EL (cell line): ENCODE data around the gene IWS1.
A peak's percentile ranks its signal among the peaks of the same experiment; 100 is the strongest.

Experiments
- DNase-seq: peaks from one replicate; pipeline ENCODE4 v3.0.0-alpha.2; 2016

The IWS1 gene

DNA sequence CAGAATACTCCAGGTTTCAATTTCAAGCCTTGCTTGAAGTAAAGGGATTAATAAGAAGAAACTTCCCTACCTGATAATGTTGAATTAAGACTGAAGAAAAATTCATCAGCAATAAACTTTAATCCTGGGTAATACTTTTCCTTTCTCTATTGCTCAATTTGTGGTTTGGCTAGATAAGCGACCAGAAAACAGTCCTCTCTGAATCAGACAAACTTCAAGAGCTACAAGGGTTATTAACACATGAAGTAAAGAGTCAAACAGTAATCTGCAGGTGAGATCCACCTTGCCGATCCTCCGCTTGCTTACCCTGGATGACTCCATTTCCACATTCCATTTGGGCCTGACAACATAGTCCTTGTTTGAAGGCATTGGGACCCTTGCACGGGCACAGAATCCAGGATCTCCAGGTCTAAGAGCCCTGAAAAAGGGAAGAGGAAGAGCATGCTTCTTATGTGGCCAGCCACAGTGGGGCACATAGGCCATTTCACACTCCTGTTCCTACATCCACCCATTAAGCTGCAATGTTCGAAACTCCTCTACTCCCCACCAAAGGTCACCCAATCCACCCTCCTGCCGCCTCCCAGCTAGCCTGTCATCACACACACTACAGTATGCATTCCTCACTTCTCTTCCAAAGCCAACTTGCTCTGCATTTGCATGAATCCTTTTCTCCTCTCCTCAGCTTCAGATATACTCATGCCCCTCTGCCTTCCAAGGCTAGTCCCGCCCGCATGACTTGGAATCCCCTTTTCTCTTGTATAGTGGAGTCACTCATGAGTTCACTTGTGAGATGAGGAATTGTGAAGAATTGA is 39.8 kb downstream of the IWS1 start:
- no peak for DNase-seq

DNA sequence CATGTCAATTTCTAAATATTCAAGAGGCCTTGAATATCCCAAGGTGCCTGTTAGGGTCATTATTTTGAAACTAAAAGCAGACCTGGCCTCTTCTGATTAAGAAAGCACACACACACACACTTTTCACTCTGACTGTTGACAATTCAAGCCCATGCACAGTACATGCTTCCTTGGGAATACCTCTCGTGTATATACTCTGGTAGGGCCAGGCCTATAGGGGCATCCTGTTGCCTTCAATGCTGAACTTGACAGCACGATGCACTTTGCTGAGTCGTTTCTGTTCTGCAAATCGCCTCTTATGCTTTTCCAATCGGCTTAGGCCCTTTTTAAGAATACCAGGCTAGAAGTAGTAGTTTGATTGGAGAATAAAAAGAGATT is 40.6 kb downstream of the IWS1 start:
- DNase-seq: no peak

DNA sequence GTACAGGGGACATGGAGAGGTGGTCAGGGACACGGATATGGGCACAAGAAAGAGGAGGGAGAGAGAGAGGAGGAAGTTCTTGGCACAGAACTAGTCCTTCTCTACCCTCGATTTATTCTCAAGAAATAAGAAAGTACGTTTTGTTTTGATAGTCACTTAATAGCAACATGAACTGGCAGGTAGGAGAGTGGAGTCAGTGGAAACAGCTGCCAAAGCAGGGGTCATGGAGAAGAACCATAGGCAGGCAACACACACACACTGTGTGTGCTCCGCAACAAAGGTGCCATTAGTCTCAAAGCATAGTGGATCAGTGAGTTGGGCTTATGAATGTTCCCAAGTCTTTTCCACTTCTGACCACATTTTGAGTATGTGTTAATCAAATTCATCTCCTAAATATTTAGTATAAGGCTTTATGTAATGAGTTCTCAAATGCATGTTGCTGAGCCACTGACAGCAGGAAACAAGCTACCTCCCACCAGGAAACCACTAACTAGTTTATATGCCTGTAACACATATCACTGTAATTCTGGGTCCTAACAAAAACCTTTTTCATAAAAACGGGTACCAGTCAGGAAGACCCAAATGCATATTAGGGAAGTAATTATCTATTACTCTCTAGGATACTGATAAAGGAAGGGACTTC is 41.1 kb downstream of the IWS1 start:
- no peak for DNase-seq

DNA sequence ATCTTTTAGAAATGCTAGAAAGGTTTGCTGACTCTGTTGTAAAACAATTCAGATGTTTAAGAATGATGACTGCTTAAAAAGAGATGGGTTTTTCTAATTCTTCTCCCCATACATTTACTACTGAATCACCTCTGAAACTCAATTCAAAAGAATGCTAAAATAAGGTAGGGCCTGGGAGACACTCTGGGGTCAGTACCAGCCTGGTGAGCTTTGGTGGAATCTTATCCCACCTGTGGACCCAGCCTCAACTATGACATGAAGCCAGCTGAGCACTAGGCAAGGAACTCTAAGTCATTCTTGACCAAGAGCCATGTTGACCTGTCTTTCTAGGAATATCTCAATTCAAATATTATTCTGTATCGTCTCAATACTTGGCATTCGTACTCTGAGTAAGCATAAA is 44.3 kb downstream of the IWS1 start:
- no peak for DNase-seq

DNA sequence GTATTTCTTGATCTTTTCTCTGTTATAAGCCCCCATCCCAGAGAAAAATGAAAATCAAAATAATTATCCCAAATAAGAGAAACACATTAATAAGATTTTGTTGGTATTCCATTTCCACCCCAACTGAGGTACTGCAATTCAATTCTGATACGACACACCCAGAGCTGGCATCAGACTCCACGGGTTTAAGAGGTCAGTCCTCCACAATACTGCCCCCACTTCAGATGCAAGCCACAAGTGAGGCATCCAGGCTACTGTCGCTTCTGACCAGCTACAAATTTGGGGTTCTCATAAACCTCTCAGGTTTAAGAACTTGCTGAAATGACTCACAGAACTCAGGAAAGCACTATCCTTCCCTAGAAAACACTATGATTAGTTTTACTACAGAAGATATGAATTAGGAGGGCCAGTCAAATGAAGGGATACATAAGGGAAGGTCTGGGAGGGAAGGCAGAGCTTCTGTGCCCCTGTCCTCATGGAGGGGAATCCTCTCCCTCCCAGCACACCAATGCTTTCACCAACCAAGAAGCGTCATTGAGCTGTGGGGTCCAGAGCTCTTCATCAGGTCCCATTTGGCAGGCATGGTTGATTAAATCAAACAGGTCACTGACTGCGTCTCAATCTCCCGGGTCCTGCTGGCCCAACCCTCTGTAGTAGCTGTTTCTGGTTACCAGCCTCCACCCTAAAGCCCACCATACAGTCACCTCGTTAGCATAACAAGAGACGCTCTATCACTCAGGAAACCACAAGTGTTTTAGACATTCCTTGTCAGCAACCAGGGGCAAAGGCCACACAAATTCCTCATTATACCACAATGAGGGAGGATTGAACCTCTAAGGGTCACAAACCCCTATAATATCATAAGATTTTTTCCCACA is 46.2 kb downstream of the IWS1 start:
- peak; percentile 11 for DNase-seq

DNA sequence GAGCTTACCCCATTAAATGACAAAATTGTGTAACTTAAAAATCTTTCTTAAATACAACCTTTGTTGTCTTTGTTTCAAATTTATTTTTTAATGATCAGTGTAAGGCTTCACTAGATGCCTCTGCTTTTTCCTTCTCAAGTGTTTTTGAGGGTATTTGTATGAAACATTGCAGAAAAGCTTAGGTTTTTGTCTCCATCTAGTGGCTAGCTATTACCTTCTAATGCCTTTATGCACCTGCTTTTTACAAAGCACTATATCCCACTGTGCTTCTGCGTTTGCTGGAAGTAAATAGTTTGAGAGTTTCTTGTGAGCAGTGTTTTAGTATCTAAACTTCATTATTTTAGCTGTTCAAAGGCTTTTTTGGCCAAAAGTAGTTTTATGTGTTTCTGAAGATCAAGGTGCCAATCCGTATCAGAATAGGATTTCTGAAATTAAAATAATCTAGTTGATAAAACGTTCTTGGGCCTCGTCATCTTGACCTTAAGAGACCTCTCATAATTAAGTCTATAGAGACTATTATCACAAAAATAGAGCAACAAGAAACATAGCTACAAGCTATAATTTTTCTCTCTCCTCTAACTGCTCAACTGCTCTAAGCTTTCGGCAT is 47.0 kb downstream of the IWS1 start:
- peak; percentile 52 for DNase-seq

DNA sequence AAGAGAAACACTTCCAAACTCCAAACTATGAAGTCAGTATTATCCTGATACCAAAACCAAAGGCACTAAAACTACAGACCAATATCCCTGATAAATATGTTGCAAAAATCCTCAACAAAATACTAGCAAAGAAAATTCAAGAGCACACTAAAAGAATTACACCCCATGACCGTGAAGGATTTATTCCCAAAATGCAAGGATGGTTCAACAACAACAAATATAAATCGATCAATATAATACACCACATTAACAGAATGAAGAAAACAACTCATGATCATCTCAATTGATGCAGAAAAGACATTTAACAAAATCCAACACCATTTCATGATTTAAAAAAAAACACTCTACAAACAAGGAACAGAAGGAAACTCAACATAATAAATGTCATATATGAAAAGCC is 50.5 kb downstream of the IWS1 start:
- DNase-seq: no peak

DNA sequence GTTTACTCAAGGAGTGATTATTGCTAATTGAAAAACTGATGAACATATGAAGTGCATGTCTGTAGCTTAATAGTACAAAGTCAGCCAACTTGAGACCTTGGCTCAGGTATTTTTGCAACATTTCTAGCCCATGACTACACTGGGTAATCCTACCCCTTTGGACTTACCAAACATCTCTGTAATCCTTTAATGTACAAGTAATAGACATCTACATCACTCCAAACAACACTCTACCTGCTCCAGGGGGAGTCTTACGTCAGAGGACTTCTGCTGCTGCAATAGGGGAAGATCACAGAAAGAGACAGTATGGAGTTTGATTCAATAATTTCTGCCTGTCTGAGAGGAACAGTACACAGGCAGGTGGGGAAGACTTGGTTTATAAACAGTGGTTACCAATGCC is 54.0 kb downstream of the IWS1 start:
- DNase-seq: no peak

DNA sequence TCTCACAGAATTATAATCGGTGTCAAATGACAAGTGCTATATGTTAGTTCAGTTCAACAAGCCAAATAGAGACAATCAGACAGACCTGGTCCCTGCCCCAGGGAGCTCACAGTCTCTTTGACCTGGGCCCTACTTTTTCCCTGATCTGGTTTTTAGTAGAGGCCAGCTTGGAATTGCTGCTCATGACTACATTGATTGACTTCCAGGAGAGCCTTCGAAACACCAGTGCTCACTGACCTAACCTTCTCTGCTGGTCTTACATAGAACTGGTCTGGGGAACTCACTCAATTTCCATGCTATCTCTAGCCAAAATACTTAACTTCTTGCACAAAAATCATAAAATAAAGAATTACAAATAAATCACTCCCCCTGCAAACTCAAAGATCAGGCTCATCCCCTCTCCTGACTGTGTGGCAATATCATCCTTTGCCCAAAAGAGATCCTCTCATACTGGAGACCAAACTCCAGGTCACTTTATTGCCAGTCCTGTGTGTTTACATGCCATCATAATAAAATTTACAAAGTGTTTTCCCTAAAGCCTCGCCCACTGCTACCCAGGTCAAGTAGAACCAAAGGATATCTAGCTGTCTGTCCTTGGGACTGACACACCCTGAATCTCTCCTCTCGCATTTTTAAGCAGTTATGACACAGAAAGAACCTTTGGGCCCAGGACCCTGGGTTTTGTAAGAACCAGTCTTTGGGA is 54.9 kb downstream of the IWS1 start:
- no peak for DNase-seq

DNA sequence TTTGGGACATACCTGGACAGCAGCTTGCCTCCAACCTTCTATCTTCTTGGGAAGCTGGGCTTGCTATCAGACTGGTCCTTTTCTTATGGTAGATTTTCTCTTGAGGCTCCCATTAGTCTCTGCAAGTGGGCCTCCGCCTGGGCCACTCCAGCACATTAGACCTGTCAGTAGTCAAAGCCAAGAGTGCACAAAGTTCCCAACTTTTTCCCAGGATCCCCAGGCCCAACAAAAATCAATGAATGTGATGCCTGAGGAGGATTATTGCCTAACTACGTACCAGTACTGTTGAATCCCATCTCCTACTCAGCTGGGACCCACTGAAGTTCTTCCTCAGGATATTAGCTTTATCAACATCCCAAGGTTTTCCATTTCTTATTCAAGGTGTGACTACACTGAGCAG is 56.3 kb downstream of the IWS1 start:
- DNase-seq: no peak

DNA sequence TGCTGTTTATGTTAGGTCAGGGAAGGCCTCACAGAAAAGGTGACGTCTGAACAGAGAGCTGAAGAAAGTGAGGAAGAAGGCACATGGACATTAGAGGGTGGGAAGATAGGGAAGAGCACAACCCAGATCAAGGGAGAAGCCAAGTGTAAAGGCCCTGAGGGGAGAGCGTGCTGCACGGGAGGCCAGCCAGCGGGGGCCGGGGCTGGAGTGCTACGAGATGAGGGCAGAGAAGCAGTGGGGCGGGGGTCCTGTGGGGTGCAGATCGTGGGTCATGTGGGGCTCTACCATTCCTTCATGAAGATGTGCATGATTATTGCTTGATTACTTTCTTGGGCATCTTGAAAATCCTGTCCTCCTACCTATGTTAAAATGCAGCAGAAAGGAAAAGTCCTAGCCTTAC is 57.2 kb downstream of the IWS1 start:
- DNase-seq: no peak

DNA sequence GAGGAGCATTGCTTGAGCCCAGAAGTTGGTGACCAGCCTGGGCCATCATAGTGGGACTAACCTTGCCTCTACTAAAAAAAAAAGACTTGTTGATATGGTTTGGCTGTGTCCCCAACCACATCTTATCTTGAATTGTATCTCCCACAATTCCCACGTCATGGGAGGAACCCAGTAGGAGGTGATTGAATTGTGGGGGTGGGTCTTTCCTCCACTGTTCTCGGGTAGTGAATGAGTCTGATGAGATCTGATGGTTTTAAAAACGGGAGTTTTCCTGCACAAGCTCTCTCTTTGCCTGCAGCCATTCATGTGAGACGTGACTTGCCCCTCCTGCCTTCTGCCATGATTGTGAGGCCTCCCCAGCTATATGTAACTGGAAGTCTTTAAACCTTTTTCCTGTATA is 61.0 kb downstream of the IWS1 start:
- no peak for DNase-seq

DNA sequence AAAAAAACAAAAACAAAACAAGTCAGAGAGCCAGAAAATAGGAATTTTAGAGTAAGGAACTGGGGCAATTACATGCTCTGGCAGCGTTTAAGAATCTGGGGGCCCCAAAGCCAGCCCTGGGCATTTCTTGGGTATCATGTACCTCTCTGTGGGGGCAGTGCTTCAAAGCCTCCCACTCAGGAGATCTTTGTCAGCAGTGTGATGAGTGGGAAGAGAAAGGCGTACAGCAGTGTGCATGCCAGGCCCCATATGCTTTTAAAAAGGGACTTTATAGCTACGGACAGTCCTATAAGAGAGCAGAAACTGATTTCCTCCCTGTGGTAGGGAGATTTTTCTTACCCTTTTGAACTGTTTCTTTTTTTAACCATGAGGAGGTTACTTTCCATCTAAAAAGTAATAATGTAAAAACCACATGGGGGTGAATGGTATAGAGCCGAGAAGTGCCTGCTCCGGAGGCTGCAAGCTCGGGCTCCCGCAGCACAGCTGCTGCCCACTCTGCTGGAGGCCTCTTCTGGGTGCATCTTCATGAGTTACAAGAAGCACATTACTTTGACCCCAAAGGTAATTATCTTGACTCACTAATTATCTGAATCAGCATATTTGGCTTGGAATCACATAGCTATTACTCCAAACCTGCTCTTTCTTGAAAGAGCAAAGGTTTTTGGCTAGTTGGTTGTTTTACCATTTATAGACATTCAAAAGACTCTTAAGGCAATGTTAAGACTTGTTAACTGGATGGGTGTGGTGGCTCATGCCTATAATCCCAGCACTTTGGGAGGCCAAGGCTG is 61.6 kb downstream of the IWS1 start:
- DNase-seq: no peak

DNA sequence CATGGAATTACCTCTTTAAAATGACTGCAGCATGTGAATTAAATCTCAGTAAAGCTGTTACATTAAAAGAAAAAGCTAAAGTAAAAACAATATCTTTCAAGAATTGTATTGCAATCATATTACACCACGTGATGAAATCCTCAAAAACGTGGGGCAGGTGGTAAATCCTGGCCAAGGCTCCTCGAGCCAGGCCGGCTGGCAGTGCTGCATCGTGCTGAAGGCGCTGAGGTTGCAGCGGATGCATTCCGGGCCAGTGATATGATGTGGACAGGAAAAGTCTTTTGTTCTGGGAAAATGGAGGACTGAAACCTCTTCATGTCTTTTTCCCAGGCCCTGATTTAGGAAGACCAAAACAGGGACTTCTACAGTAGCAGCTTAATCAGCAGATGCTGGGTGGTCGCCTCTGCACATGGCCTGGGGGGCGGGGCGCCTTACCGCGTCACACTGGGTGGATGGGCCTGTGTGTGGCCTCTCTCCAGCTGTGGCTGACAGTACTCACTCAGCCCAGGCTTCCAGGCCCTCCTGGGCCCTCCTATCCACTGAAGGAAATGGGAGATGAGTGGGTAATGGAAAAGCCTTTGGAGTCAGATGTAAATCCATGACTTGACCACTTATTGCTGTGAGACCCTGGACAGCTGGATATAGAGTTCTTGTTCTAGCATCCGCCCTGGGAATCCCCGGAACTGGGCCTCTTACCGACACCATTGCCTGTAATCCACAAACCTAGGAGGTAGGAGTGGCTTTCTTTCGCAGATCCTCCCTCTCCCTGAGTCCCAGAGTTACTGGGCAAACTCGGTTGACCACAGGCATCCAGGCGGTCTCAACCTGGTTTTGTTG is 62.9 kb downstream of the IWS1 start:
- DNase-seq: no peak

DNA sequence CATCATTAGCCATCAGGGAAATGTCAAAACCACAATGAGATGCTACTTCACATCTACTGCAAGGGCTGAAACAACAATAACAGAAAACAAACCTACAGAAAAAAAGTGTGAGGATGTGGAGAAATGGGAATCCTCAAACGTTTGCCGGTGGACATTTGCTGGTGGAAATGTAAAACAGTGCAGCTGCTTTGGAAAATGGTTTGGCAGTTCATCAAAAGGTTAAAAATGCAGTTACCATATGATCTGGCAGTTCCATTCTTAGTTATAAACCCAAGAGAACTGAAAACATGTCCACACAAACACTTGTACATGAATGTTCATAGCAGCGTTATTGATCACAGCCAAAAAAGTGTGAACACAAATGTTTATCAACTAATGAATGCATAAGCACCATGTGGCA is 63.8 kb downstream of the IWS1 start:
- no peak for DNase-seq

DNA sequence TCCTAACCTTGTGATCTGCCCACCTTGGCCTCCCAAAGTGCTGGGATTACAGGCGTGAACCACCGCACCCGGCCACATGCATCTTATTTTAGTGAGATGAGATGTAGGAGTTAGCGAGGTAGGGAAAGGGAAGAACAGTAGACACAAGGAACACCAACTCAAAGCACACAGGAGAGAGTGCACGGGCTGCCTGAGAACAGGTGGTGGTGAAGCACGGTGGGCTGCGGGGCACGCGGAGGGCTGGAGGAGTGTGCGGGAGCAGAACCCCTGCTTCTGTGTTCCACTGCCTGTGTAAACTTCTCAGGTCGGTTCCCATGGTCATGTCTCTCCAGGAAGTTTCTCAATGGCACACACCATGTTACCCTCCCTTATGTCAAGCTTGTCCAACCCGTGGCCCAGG is 69.3 kb downstream of the IWS1 start:
- no peak for DNase-seq

DNA sequence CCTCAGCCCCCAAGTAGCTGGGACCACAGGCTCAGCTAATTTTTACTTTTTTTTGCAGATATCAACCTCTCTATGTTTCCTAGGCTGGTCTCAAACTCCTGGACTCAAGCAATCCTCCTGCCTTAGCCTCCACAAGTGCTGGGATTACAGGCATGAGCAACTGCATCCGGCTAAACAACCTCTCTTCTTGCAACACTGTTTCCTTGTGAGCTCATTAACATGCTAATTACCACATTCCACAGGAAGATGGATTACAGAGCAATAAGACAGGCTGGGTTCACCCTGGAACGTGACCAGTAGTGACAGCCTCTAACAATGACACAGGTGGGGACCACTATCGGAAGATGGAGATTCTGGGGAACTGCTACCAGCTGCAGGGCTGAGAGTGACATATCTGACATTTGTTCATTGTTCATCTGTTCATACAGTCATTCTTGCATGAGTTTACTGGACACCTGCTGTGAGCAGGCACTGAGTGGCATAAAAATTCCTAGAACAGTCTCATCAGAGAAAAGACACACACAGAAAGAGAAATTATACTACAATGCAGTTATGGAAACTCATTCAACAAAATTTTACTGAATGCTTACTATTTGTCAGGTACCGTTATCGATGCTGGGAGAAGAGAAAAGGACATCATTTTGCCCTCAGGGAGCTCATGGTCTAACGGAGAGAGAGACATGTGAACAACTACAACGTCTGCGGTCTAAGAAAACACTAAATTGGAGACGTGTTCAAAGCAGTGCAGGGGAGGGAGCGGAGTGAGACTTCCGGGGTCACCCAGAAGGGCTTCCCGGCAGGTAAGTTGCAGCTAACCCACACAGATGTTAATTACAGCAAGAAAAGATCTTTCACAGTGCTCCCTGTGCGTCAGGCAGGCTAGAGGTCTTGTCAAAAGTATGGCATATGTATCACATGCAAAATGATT is 70.5 kb downstream of the IWS1 start:
- no peak for DNase-seq

DNA sequence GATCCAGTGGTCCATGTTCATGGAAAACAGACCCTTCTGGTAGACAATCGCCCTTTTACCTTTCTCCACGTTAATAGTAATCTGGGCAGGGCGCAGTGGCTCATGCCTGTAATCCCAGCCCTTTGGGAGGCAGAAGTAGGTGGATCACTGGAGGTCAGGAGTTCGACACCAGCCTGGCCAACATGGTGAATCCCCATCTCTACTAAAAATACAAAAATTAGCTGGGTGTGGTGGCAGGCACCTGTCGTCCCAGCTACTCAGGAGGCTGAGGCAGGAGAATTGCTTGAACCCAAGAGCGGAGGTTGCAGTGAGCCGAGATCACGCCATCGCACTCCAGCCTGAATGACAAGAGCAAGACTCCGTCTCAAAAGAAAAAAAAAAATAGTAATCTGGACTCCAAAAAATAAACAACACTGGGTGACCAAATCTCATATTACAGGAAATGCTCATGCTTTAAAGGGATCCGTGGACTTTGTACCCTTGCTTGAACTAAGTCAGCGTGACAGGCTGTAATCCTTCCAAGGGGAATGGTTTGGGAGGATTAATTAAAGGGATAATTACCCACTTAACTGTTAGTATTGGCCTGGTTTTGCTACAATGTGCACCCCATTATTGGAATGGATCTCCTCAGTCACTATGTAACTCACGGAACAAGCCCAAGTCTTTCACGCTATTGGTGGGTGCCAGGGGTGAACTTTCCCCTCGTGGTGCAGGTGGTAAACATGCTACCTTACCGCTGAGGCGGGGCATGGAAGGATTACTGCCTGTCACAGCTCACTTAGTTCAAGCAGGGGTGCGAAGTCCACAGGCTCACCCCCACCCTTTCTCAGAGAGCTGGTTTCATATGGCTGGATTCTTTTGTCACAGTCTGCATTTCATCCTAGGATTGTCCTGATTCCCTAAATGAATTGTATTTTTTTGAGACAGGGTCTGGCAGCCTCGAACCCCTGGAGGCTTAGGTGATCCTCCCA is 71.4 kb downstream of the IWS1 start:
- DNase-seq: no peak
